Measurements from ENCODE around the gene RTL10. TPM values are rescaled to one million over a fixed set of nuclear protein-coding genes. Genes with fewer than 3 reads are reported as not detected.
A peak's percentile ranks its signal among the peaks of the same experiment; 100 is the strongest.

Gene RTL10
- total RNA-seq, 1 experiment from 2014 or later, result 21.5 TPM

GRCh38 chr22:19892925-19893324 lies 38.3 kb upstream of the RTL10 start (continued):
- TF ChIP-seq FOXP1 (CRISPR knock-in tag; IDR thresholded peaks at IDR 0.05; ENCODE audit: borderline replicate concordance) (no peak), FOXJ3 (CRISPR knock-in tag; IDR thresholded peaks at IDR 0.05; ENCODE audit: borderline replicate concordance) (no peak)

DNA sequence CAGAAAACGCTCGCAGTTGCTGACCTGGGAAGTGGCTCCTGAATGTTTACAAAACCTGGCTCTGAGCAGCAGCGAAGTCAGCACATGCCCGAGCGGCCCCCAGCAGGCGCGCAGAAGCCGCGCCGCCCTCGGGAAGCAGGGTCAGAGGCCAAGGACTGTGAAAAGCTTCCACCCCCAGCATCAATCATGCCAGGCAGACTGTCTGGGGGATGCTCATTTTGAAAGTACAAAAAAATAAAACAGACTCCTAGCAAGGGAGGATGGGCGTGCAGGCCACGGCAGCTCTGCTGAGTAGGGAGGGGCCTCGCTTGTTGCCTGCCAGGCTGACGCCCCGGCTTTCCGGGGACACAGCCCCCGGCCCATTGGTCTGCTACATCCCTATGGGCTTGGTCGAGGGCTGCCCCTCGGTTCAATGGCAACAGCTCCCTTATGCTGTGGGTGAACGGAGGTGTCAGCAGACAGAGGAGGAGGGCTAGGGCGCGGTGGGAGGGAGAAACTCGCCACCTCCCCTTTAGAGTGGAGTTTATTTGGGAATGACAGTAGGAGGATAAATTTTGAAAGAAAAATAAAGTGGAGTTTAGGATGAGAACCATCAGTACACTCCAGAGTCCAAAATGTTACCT lies 37.7 kb upstream of the RTL10 start:
- peak overlapping the region; percentile 74; the same call in 1 of the 2 replicates for H3K27ac Mint-ChIP-seq
- H3K4me1 Mint-ChIP-seq, result peaks cover 29% of the 10 kb centered on the region
- peak; percentile 78 for TF ChIP-seq GABPB1 (CRISPR knock-in tag; IDR thresholded peaks at IDR 0.05)
- 0 out of 2 replicates have a peak, but pooled peaks have one; percentile 17 for TF ChIP-seq MYBL2 (CRISPR knock-in tag; IDR thresholded peaks at IDR 0.05)
- TF ChIP-seq CTCF (IDR thresholded peaks at IDR 0.05), result no peak
- TF ChIP-seq ESRRA (CRISPR knock-in tag; IDR thresholded peaks at IDR 0.05; ENCODE audit: borderline replicate concordance), result peak; percentile 45; the same call in 1 of the 2 replicates
- no peak overlapping the region for H3K4me3 Mint-ChIP-seq
- no peaks in the 10 kb centered on the region for H3K9me3 Mint-ChIP-seq
- H3K36me3 Mint-ChIP-seq, result no peaks in the 10 kb centered on the region
- peak; percentile 16; the same call in 1 of the 2 replicates for ATAC-seq
- no peak for DNase-seq (ENCODE audit: low spot score)
- CTCF ChIA-PET, result interaction anchor here (0.7 to 4.3 kb wide), 5 partner anchors 11 to 168 kb away, joined by 3 to 25 read pairs (median 5); partner anchors contain the start of gene GP1BB
- no peaks in the 10 kb centered on the region; the same call in 1 of the 2 replicates for H3K27me3 Mint-ChIP-seq (ENCODE audit: low read depth)
- POLR2A ChIA-PET, result no interaction called here

DNA sequence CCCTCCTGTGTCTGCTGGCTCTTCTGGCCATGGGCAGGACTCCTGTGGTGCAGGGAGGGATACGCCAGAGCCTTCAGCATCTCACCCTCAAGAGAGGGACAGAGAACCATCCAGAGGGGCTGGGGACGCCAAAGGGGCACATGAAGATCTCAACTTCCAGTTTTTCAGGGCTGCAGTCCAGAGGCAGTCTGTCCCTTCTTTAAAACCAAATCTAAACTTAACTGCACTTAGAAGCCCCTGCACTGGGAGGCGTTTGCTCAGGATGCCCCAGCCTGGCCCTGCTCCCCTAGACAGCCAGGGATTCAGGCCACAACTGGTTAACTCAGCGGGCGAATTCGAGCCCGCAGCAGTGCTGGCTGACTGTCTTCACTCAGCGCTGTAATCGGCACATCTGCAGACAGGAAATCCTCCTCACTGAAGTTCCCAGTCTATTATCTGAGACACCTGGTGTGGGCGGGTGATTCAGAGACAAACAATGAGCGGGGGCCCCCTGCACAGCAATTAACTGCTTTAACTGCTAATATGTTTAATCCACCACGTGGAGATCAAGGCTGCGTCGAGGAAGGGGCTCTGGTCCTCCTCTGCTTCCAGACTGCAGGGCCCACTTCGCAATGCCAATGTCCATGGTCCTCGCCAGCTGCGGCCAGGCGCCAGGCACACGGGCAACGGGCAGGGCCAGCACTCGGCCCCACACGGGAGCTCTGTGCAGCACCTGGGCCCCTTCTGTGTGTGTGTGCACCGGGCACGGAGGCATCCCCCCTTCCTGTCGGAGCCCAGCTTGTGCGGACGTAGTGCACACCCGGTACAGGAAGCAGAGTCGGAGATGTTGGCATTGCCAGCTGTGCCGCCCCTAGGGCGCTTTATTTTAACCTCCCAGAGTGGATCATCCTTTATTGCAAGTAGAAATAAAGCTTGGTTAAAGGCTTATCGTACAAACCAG lies 36.9 kb upstream of the RTL10 start:
- ChIA-PET POLR2A (no interaction called here), CTCF (interaction anchor here (0.7 to 4.3 kb wide), 8 partner anchors 11 to 212 kb away, joined by 3 to 25 read pairs (median 4); partner anchors contain the start of gene GP1BB)
- H3K4me1 Mint-ChIP-seq, result peaks cover 29% of the 10 kb centered on the region
- ATAC-seq, result peak; percentile 86
- peak; percentile 64 for DNase-seq (ENCODE audit: low spot score)
- H3K4me3 Mint-ChIP-seq, result no peak overlapping the region
- no peaks in the 10 kb centered on the region for H3K9me3 Mint-ChIP-seq
- H3K27me3 Mint-ChIP-seq (ENCODE audit: low read depth), result no peaks in the 10 kb centered on the region; the same call in 1 of the 2 replicates
- H3K36me3 Mint-ChIP-seq, result no peaks in the 10 kb centered on the region
- peak overlapping the region; percentile 74; the same call in 1 of the 2 replicates for H3K27ac Mint-ChIP-seq
- TF ChIP-seq, protein P1, sequence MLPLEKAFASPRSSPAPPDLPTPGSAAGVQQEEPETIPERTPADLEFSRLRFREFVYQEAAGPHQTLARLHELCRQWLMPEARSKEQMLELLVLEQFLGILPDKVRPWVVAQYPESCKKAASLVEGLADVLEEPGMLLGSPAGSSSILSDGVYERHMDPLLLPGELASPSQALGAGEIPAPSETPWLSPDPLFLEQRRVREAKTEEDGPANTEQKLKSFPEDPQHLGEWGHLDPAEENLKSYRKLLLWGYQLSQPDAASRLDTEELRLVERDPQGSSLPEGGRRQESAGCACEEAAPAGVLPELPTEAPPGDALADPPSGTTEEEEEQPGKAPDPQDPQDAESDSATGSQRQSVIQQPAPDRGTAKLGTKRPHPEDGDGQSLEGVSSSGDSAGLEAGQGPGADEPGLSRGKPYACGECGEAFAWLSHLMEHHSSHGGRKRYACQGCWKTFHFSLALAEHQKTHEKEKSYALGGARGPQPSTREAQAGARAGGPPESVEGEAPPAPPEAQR (CRISPR knock-in tag; IDR thresholded peaks at IDR 0.05), result no peak
- TF ChIP-seq CREB1 (CRISPR knock-in tag; IDR thresholded peaks at IDR 0.05), result 0 out of 2 replicates have a peak, but pooled peaks have one; percentile 18
- no peak for TF ChIP-seq CTCF (IDR thresholded peaks at IDR 0.05)
- TF ChIP-seq HMGA2 (CRISPR knock-in tag; IDR thresholded peaks at IDR 0.05), result no peak
- TF ChIP-seq TP53 (CRISPR knock-in tag; IDR thresholded peaks at IDR 0.05), result no peak
- no peak for TF ChIP-seq ZNF425 (CRISPR knock-in tag; conservative IDR thresholded peaks at IDR 0.05)
- TF ChIP-seq ESRRA (CRISPR knock-in tag; IDR thresholded peaks at IDR 0.05; ENCODE audit: borderline replicate concordance), result peak; percentile 22; the same call in 1 of the 2 replicates
- 0 out of 2 replicates have a peak, but pooled peaks have one; percentile 49 for TF ChIP-seq MLX (CRISPR knock-in tag; IDR thresholded peaks at IDR 0.05)
- TF ChIP-seq, protein P2, sequence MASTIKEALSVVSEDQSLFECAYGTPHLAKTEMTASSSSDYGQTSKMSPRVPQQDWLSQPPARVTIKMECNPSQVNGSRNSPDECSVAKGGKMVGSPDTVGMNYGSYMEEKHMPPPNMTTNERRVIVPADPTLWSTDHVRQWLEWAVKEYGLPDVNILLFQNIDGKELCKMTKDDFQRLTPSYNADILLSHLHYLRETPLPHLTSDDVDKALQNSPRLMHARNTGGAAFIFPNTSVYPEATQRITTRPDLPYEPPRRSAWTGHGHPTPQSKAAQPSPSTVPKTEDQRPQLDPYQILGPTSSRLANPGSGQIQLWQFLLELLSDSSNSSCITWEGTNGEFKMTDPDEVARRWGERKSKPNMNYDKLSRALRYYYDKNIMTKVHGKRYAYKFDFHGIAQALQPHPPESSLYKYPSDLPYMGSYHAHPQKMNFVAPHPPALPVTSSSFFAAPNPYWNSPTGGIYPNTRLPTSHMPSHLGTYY (CRISPR knock-in tag; IDR thresholded peaks at IDR 0.05), result no peak
- TF ChIP-seq, protein P3, sequence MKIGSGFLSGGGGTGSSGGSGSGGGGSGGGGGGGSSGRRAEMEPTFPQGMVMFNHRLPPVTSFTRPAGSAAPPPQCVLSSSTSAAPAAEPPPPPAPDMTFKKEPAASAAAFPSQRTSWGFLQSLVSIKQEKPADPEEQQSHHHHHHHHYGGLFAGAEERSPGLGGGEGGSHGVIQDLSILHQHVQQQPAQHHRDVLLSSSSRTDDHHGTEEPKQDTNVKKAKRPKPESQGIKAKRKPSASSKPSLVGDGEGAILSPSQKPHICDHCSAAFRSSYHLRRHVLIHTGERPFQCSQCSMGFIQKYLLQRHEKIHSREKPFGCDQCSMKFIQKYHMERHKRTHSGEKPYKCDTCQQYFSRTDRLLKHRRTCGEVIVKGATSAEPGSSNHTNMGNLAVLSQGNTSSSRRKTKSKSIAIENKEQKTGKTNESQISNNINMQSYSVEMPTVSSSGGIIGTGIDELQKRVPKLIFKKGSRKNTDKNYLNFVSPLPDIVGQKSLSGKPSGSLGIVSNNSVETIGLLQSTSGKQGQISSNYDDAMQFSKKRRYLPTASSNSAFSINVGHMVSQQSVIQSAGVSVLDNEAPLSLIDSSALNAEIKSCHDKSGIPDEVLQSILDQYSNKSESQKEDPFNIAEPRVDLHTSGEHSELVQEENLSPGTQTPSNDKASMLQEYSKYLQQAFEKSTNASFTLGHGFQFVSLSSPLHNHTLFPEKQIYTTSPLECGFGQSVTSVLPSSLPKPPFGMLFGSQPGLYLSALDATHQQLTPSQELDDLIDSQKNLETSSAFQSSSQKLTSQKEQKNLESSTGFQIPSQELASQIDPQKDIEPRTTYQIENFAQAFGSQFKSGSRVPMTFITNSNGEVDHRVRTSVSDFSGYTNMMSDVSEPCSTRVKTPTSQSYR (CRISPR knock-in tag; IDR thresholded peaks at IDR 0.05), result no peak
- TF ChIP-seq, protein P4, sequence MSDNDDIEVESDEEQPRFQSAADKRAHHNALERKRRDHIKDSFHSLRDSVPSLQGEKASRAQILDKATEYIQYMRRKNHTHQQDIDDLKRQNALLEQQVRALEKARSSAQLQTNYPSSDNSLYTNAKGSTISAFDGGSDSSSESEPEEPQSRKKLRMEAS (CRISPR knock-in tag; IDR thresholded peaks at IDR 0.05), result peak; percentile 60
